A673 (cell line): ENCODE measurements around the gene ENAH. TPM values are rescaled to one million over a fixed set of nuclear protein-coding genes. Genes with fewer than 3 reads are reported as not detected.

Experiments
- BruUV-seq: library from RNA; stranded (reverse); fragments of 400-500 nt; replicated peaks from 2 replicates; lab custom pipeline; 2021; lab: Mats Ljungman, UMichigan
- CTCF ChIA-PET: fragments of 300-600 bp; sonication (Branson Sonifier 250); formaldehyde crosslinking; loops from one replicate; lab custom pipeline; 2022; ENCODE audit warnings: antibody characterized with exemption; lab: Charles Lee
- POLR2A ChIA-PET: fragments of 300-600 bp; sonication (Branson Sonifier 250); formaldehyde crosslinking; loops from one replicate; lab custom pipeline; 2022; ENCODE audit warnings: antibody characterized with exemption; ENCODE audit not compliant: low non-redundant PET; lab: Charles Lee
- DNase-seq: peaks from one replicate; pipeline ENCODE4 v3.0.0-alpha.2; 2015; ENCODE audit warnings: low spot score
- H3K27ac ChIP-seq: fragments of 200-600 bp; sonication (generic); 2 replicates; pipeline ENCODE4 v1.5.1; 2016; ENCODE audit warnings: mixed run types, low read depth, mild to moderate bottlenecking, mixed read lengths, antibody characterized with exemption, low read length; ENCODE audit not compliant: poor library complexity, severe bottlenecking
- H3K27me3 ChIP-seq: fragments of 200-600 bp; sonication (generic); replicated peaks from 2 replicates; pipeline ENCODE4 v1.6.1; 2017; ENCODE audit warnings: mixed run types, low read depth, mild to moderate bottlenecking, mixed read lengths, antibody characterized with exemption, low read length; ENCODE audit not compliant: insufficient read depth, poor library complexity
- H3K36me3 ChIP-seq: fragments of 200-600 bp; sonication (generic); 2 replicates; pipeline ENCODE4 v1.6.1; 2016; ENCODE audit warnings: mixed run types, mild to moderate bottlenecking, mixed read lengths, antibody characterized with exemption, low read length; ENCODE audit not compliant: insufficient read depth, poor library complexity, severe bottlenecking
- H3K4me1 ChIP-seq: fragments of 200-600 bp; sonication (generic); 2 replicates; pipeline ENCODE4 v1.6.1; 2017; ENCODE audit warnings: mixed run types, mild to moderate bottlenecking, mixed read lengths, antibody characterized with exemption, low read length; ENCODE audit not compliant: insufficient read depth, poor library complexity, severe bottlenecking
- H3K4me3 ChIP-seq: fragments of 200-600 bp; sonication (generic); 2 replicates; pipeline ENCODE4 v1.5.1; 2016; ENCODE audit warnings: low read depth, mixed run types, mild to moderate bottlenecking, mixed read lengths, low read length; ENCODE audit not compliant: poor library complexity, severe bottlenecking
- H3K9me3 ChIP-seq: fragments of 200-600 bp; sonication (generic); 2 replicates; pipeline ENCODE4 v1.6.1; 2016; ENCODE audit warnings: mixed run types, low read depth, mild to moderate bottlenecking, mixed read lengths, antibody characterized with exemption, low read length; ENCODE audit not compliant: poor library complexity, severe bottlenecking
- CTCF ChIP-seq: fragments of 300-800, 200-600 bp; sonication (generic); conservative IDR thresholded peaks from 2 replicates; pipeline ENCODE4 v1.5.1; 2017; ENCODE audit warnings: low read depth, mild to moderate bottlenecking, antibody characterized with exemption, low read length, moderate library complexity, mixed read lengths
- EZH2 ChIP-seq: fragments of 200-600 bp; sonication (generic); IDR thresholded peaks from 2 replicates; pipeline ENCODE4 v1.6.1; 2017; ENCODE audit warnings: borderline replicate concordance, low read depth, mild to moderate bottlenecking, mixed read lengths, antibody characterized with exemption, low read length; ENCODE audit not compliant: poor library complexity, severe bottlenecking
- intact Hi-C: fragments of 100-400 bp; cut with micrococcal nuclease; formaldehyde crosslinking; loops from one replicate; pipeline ENCODE4 v1.10.0; 2022; ENCODE audit not compliant: unreplicated experiment
- total RNA-seq: library from RNA; stranded (reverse); gene quantifications from 2 replicates; pipeline ENCODE4 v1.2.3, GENCODE V29; 2021

The ENAH gene
- total RNA-seq, 1 experiment from 2014 or later, result 186 TPM

- TF ChIP-seq CTCF (no peak), EZH2 (no peak)
- H3K27me3 ChIP-seq, result no peaks in the 10 kb centered on the region
- intact Hi-C loops, result no loop called here
- CTCF ChIA-PET, result no interaction called here
- POLR2A ChIA-PET, result no interaction called here
- no peak for DNase-seq
- BruUV-seq, result no TSS peak
- H3K9me3 ChIP-seq, result no peaks in the 10 kb centered on the region
- peaks cover 59% of the 10 kb centered on the region for H3K4me1 ChIP-seq
- no peaks in the 10 kb centered on the region for H3K36me3 ChIP-seq
- H3K27ac ChIP-seq, result no peak overlapping the region
- H3K4me3 ChIP-seq, result no peak overlapping the region
These were observed 75.7 kb downstream of the ENAH start for GRCh38 chr1:225577241-225577640.

- intact Hi-C loops, result no loop called here
- H3K36me3 ChIP-seq, result no peaks in the 10 kb centered on the region
- ChIA-PET CTCF (no interaction called here), POLR2A (no interaction called here)
- H3K4me3 ChIP-seq, result no peak overlapping the region
- H3K27me3 ChIP-seq, result no peaks in the 10 kb centered on the region
- no peaks in the 10 kb centered on the region for H3K9me3 ChIP-seq
- peak; percentile 60 for DNase-seq
- BruUV-seq, result no TSS peak
- TF ChIP-seq CTCF (no peak), EZH2 (no peak)
- H3K4me1 ChIP-seq, result peaks cover 33% of the 10 kb centered on the region
- H3K27ac ChIP-seq, result peak overlapping the region; percentile 39
These were observed 79.7 kb downstream of the ENAH start for GRCh38 chr1:225573216-225573615.

- H3K27me3 ChIP-seq, result no peaks in the 10 kb centered on the region
- TF ChIP-seq EZH2 (no peak), CTCF (0 out of 2 replicates have a peak, but pooled peaks have one; percentile 14)
- ChIA-PET CTCF (no interaction called here), POLR2A (no interaction called here)
- H3K27ac ChIP-seq, result no peak overlapping the region
- peaks cover 31% of the 10 kb centered on the region for H3K4me1 ChIP-seq
- no peak for DNase-seq
- H3K36me3 ChIP-seq, result no peaks in the 10 kb centered on the region
- H3K4me3 ChIP-seq, result no peak overlapping the region
- H3K9me3 ChIP-seq, result no peaks in the 10 kb centered on the region
- no TSS peak for BruUV-seq
- intact Hi-C loops, result no loop called here
These were observed 80.5 kb downstream of the ENAH start for GRCh38 chr1:225572422-225572821.
